Tracheal epithelial cell (primary cell): ENCODE results near the gene CHPT1. TPM values are rescaled to one million over a fixed set of nuclear protein-coding genes. Genes with fewer than 3 reads are reported as not detected.

ENCODE experiments used
- total RNA-seq: library from RNA; depleted of rRNA; stranded (reverse); fragments of >200 nt; gene quantifications from 2 replicates; pipeline ENCODE4 v1.2.1, GENCODE V29; 2014

CHPT1 gene
- total RNA-seq = 9.0 and 22.7 TPM in 2 replicates

DNA sequence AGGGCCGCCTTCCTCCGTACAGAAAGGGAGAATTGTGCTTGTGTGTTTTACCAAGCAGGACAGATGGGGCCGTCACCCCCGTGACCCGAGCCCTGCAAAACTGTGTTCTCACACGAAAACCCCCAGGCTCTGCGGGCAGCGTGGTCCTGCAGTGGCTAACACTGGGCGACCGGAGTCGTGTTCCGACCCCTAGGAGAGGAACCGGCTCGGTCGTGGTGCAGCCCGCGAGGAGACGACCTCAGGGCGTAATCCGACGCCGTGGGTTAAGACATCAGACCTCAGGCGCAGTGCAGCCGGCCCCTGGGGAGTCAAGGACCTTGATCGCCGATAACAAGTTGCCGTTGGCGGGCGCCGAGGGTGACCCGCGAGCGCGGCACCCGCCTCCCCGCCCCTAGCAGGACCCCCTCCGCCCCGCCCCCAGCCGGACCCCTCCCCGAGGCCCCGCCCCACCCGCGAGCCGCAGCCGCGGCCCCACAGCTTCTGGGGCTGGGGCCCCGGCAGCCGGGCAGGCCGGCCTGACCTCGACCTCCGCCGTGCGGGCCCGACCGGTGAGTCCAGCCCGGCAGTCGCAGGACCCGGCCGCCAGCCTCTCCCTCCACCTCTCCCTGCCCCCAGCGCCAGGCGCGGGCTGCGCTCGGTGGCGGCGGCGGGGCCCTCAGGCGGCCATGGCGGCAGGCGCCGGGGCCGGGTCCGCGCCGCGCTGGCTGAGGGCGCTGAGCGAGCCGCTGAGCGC, at the start of gene CHPT1:
Gene CHPT1, plus strand, starts transcription at position 444 of the 733 bp plus-strand sequence. Its CDS starts 222 bp downstream, at position 666.

DNA sequence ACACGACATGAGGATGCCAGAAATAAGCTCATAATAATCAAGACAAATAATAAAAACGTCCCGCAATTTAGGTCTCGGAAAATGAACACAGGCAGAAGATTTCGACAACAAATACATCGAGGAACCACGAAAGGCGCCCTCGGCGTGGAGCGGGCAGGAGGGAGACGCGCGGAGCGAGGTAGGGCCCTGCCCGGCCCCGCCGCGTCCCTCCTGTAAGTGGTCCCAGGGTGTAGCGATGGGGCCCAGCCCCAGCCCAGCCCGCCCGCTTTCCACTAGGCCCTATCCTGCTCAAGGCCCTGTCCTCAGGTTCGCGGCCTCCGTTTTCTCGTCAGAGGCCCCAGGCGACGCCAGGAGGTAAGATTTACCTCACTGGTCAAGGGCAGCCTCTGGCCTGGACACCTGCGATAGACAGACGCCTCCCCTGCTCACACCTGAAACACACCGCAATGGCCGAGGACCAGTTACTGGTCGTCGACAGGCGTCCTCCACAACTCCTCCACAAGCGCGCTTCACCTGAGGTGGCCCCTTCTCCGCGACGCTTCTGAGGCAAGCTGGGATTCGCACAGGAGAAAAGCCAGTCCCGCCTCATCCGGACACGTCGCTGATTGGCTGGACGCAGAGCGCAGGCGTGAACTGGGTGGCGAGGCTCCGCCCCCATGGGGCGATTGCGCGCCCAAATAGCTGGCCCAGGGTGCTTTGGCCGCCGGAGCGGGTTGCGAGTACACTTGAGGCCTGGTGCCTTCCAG, 41.7 kb downstream of the CHPT1 start, which contains the start of gene SYCP3:
Gene SYCP3, minus strand, starts transcription at position 543 of the 746 bp plus-strand sequence. CDS start 1,527 bp downstream, outside the sequence.

Other genes starting within 250 kb of the CHPT1 start
- not detected in 2 replicates for gene SPIC, start 222.3 kb upstream of the CHPT1 start, total RNA-seq
- not detected in 2 replicates for gene MYBPC1, start 102.7 kb upstream of the CHPT1 start, total RNA-seq
- gene SYCP3, start 41.8 kb downstream of the CHPT1 start, total RNA-seq = 0.24 TPM in 1 of 2 replicates, not detected in the other
- gene GNPTAB, start 133.3 kb downstream of the CHPT1 start, total RNA-seq = 17.5 and 20.0 TPM in 2 replicates
- gene DRAM1, start 179.9 kb downstream of the CHPT1 start, total RNA-seq = 3.6 and 19.5 TPM in 2 replicates